ENCODE measurements around the gene LAMB2. TPM values are rescaled to one million over a fixed set of nuclear protein-coding genes. Genes with fewer than 3 reads are reported as not detected.
A peak's percentile ranks its signal among the peaks of the same experiment; 100 is the strongest.

The LAMB2 gene
- polyA plus RNA-seq, 4 donors: 362 to 429 (median 394) TPM

DNA sequence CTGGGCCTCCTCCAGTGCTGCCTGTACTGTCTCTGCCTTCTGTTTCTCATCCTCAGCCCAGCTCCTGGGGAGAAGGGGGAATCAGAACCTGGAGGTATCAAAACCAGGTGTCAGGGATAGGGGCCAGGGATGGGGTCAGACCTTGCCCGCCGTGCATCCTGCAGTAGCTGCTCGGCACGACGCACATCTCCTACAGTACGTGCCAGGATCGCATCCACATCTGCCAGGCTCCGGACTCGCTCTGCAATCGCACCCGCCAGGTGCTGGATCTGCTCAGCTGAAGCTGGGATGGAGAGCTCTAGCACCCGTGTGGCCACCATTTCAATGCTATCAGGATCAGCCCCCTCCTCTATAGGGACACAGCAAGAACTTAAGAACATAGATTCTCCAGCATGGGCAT lies 10.8 kb downstream of the LAMB2 start:
- DNase-seq (ENCODE audit: low read depth in 4 of 4, low spot score in 2 of 4): no peak

DNA sequence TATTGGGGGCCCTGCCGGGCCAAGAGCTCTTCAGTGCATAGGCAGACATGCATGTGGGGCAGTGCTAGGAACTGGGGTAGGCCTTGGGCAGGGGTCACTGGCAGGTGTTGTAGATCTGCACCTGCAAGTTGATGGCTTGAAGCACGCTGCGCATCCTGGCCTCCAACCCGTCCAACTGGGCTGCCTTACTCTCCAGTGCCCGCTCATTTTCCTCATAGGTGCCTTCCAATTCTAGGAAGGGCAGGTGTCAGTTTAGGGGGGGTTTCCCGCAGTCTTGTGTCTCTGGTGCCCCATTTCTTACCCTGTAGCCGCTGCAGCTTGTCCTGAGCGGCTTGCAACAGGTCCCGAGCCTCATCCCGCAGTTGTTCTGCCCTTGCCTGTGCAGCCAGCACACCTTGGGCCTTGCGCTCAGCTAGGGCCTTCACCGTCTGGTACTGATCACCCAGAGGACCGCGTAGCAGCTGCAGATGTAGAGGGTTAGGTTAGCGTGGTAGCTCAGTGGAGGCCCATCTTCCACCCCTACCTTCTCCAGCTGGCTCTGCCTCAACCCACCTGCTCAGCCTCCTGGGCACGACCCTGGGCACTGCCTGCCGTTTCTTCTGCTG lies 11.6 kb downstream of the LAMB2 start:
- DNase-seq (ENCODE audit: low read depth in 4 of 4, low spot score in 2 of 4): no peak

DNA sequence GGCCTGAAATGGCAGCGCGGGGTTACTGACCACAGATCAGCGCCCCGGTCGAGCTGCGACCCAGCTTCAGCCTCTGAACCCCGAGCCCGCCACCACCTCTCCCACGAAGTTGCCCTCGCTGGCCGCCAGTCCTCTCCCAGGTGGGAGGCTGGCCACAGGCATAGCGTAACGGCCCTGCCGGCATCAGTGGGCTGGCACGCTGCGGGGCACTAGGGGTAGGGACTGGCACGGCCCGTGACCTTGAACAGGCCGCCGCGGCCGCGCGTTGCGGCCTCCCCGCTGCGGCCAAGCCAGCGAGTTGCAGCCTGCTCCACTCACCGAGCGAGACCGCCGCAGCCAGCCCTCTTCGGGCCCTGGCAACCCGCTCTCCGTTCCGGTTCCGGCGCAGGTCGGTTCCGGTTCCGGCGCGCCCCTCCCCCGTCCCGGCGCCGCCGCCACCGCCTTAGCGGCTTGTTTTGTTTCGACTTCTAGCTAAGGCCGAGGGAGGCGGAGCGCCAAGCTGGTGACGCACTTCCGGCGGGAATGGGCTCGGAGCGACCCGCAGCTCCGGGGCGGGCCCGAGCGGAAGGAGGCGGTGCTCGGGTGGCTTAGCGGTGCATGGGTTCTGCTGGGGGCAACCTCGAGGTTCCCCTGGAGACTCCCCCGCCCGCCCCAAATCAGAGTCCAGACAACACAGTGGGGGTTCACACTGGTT lies 12.3 kb downstream of the LAMB2 start, which contains the start of gene USP19:
TSS of gene USP19 (minus strand) at position 386 of the 694 bp plus-strand sequence. CDS start 1,678 bp downstream, outside the sequence.
- peak; percentile 64 to 90 (median 80) for DNase-seq (ENCODE audit: low read depth in 4 of 4, low spot score in 2 of 4)

DNA sequence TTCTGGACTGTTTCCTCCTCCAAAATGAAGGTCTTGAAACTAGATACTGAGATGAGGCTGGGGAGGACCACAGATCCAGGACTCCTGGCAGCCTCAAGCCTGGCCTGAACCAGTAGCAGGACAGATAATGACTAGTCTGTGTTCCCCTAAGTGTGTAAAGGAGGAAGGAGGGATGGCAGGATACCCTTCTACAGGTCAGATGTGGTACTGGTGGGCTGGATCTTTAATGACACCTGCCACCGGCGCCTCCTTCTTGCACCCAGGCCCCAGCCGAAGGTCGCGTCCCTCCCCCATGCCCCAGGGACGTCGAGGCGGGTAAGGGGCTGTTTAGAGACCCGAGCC lies 12.8 kb downstream of the LAMB2 start:
- no peak for DNase-seq (ENCODE audit: low read depth in 4 of 4, low spot score in 2 of 4)

DNA sequence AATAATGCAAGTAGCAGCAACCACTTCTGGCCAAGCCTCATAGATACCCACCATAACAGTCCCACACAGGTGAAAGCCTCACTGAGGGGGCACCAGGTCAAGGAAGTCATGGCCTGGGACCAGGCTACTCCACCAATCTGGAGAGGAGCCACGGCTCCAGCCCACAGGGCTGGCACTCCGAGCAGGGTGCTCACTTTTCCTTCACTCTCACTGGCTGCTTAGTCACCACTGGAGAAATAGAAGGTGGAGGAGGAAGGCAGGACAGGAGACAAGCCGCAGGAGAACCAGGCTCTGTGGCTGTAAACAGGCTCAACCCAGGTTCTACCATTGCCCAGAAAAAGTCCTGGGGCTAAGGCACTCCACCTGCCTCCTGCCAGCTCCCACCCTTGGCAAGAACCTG lies 13.4 kb downstream of the LAMB2 start:
- DNase-seq (ENCODE audit: low read depth in 4 of 4, low spot score in 2 of 4): no peak

DNA sequence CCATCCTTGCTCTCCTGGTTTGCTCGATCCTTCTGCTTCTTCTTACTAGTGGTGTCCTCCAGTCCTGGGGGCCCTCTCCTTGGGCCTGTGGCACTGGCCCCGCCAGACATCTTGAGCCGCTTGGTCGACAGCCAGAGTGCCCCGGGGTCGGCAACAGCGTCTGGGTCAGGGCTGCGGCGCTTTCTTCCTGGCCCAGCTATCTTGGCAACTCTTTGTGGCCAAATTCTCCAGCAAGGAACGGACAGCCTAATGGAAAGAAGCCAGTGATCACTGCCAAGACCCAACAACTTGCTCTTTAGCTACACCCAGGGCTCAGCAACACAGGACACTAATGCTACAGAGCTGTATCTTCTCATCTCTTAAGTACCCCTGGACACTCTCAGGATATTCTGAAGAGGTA lies 13.8 kb downstream of the LAMB2 start:
- DNase-seq (ENCODE audit: low read depth in 4 of 4, low spot score in 2 of 4): no peak

DNA sequence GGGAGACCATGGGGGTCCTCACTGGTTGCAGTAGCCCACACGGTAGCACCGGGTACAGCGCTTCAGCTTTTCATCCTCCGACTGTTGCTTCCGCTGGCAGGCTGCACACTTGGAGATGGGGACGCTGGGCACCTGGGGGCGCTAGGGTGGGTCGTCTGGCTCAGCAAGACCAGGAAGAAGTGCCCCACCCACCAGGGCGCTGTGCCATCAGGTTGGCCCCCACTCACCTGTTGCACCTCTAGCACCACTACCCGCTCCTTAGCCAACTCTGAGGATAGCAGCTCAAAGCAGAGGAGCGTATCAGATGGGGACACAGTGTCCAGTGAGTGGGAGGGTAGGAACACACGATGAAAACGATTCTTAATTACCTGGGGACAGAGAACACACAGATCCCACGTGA lies 20.6 kb downstream of the LAMB2 start:
- no peak for DNase-seq (ENCODE audit: low read depth in 4 of 4, low spot score in 2 of 4)

DNA sequence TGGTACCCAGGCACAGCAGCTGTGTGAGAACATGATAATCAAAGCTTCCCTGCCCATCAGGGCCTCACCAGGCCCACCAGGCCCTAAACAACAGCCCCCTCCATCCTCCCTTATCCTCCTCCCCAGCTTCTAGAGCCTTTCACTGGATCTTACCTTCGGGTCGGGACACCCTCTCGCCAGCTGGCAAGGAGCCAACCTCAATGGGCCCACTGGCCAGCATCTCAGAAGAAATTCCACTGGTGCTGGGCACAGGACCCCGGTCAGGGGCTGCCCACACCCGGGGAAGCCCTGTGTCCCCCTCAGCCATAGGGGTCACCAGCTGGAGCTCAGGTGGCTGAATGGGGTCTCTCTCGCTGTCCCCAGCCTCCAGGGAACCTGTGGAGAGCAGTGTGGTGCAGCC lies 21.5 kb downstream of the LAMB2 start:
- no peak for DNase-seq (ENCODE audit: low read depth in 4 of 4, low spot score in 2 of 4)

DNA sequence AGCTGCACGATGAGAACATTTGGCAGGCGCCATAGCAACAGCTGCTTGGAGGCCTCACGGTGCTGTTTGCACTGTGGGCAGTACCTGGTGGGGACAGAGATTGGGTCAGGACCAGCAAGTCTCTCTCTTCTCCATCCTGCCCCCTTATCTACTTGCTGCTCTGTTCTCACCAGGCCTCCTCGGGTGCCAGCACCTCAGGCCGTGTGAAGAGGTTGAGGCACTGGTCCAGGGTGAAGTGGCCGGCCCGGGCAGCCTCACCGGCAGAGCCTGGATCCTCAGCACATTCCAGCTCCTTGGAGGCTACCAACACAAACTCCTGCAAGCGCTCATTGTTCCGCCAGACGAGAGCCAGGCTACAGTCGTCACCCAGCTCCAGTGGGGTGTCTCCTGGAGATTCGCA lies 22.1 kb downstream of the LAMB2 start:
- DNase-seq (ENCODE audit: low read depth in 4 of 4, low spot score in 2 of 4): no peak

DNA sequence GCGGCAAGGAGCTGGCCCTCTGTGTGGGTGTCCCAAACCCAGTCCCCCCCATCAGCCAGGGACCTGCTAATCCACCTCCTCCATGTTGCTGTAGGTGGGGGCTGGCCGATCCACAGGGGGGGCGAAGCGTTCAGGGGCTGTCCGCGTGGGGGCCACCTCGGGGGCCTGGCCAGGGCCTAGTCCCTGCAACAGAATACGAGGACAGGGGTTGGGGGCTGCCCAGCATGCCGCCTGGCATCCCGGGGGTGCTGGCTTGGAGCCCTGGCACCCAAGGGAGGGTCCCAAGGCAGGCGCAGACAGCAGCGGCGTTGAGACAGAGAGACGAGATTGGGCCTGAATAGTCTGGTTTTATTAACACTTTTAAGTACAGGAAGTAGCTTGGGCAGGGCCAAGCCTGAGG lies 24.5 kb downstream of the LAMB2 start:
- no peak for DNase-seq (ENCODE audit: low read depth in 4 of 4, low spot score in 2 of 4)

DNA sequence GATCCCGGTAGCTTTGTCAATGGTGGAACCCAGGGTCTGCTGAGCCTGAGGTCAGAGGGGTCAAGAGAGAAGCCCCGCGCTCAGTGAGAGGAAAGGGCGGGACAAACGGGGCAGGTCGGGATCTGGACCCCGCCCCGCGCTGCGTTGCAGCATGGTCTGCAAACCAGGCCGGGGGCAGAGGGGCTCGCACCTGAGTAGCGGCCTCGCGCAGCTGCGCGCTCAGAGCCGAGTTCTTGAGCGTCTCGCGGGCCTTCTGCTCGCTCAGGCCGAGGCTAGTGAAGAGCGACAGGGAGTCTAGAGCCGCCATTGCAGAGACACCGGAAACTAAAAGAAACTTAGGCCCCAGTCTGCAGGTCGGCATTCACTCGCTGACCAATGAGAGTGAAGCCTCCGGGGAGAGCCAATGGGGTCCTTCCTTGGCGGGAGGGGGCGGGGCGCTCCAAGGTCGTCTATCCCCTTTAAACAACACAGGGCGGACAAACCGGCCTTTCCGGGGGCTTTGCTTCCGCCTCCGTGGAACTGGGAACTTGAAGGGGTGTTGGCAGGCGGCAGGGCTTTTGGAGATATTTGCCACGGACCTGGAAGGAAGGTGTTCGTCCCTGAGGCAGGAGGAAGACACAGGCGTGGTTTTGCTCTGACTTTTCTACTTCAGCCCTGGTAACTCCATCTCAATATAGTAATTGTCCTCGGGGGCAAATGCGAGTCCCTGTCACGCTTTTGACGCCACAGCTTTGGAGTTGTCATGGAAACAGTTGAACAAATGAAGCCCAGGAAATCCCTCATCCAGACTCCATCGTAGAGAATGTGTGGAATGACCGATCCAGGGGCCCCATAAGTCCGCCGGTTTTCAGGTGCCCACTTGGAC lies 28.2 kb downstream of the LAMB2 start, which contains the start of gene QARS1:
TSS of gene QARS1 (minus strand) at position 331 of the 865 bp plus-strand sequence. CDS start at position 307, 24 bp downstream.
- DNase-seq (ENCODE audit: low read depth in 4 of 4, low spot score in 2 of 4): peak; percentile 77 to 92 (median 84)

DNA sequence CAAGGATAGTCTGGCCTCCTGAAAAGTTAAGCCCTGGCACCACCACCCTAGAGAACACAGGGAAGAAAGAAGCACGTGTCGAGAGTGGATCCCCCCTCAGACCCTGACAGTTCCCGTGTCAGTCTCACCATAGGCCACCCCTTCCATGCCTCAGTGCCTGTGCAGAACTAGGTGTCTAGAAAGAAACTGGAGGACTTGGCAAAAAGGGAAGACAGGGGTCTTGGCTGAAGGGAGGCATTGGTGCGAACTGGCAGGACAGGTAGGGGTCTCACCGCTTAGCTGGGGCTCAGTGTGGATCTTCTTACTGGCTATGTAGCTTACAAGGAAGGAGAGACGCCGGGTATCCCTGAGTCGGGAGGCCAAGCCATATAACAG lies 28.8 kb downstream of the LAMB2 start:
- no peak for DNase-seq (ENCODE audit: low read depth in 4 of 4, low spot score in 2 of 4)

DNA sequence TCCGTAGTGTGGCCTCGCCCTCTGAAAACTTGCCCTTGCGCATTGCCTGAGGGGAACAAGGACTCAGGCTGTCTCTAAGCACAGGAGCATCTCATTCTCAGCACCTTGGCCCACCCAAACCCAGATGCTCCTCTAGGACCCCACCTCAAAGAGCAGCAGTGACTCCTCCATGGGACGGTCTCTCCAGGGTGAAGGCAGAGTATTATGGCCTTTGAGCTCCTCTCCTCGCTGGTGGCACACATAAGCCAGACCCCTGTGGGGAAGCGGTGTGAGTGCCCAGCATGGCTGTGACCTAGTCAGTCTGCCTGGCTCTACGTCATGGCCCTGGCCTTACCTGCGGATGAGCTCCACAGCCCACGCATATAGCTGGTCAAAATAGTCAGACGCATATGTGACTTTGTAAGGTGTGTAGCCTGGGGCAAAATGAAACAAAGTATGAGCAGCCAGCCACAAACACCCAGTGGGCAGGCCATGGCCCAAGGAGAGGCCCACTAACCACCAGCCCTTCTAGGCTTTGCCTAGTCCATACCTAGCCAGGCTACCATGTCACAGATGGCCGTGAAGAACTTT lies 32.7 kb downstream of the LAMB2 start:
- DNase-seq (ENCODE audit: low read depth in 4 of 4, low spot score in 2 of 4): no peak

DNA sequence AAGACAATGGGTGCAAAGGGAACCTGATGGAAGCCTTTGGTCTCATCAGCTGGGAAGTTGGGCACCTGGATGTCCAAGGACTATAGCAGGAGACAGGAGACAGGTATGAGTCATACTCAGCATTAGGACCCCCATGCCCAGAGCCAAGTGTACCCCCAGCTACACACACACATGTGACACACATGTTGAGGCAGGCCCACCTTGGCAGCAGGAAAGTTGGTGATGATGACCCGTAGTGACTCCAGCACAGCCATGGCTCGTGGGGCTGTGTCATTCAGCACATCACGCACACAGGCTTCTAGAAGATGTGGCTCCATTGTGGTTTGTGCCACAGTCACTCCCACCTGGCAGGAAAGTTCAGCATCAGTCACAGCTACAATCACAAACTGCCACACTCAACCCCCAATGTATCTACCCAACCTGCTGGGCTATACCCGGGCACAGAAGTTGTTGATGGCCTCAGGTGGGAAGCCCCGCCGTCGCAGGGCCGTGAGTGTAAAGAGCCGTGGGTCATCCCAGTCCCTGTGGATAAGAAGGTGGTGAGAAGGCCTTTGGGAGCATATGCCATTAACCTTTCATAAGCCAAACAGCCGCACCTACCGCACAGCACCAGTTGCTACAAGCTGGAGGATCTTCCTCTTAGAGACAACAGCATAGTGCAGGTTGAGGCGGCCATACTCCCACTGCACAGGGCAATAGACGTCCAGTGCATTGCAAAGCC lies 33.8 kb downstream of the LAMB2 start:
- no peak for DNase-seq (ENCODE audit: low read depth in 4 of 4, low spot score in 2 of 4)

DNA sequence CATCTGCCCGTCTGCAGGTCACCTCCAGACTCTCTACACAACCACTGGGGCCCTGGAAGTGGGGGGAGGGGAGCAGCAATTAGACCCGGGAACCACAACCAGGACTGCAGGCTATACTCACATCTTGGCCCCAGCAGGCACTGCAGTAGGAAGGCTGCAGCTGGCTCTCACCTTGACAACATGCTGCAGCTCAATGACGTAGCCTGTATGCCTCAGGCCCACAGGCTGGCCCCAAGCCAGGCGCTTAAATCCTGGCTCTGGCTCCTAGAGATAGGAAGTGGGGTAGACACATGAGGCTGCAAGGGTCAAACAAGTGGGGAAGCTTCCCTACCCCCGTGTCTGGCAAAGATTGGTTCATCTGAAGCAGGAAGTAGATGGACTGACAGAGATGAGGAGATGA lies 34.4 kb downstream of the LAMB2 start:
- DNase-seq (ENCODE audit: low read depth in 4 of 4, low spot score in 2 of 4): no peak

DNA sequence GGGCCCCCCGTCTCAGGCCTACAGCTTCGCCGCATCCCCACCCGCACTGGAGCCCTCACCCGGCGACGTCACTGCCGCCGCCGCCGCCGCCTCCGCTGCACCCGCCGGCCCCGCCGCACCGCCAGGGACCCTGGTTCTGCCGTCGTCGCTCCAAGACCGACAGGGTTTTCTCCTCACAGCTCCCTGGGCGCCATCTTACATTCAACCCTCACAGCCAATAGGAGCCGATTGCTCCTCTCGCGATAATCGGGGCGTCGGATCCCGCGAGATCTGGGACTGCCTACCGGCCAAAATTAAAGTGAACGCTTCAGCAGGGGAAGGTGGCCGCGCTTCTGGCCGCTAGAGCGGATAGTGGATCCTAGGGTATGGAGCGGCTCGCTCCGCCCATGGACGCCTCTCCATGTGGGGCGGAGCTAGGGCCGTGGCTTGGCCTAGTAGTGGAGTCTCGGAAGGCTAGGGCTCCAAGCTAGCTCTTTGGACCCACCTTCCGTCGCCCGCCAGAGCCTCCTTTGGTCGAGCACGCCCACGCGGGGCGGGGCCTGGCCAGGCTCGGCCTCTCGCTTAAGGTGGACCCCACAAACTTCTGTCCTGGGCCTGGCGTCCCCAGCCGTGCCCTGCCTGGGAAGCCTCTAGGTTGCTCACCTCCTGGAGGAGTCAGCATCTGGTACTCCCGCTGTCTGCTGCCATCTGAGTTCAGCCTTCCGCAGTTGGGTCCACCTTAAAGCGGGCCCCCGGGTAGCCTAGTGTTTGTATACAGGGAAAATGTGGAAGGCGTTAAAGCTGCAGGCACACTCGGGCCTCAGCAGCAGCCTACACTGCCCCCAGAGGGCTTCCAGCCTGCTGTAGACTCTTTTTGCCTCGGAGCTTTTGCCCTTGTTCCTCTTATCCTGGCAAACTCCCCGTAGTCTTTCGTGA lies 38.7 kb downstream of the LAMB2 start, which contains the start of gene QRICH1:
TSS of gene QRICH1 (minus strand) at position 219 of the 915 bp plus-strand sequence. CDS start 17,054 bp downstream, outside the sequence.
- peak; percentile 93 to 98 (median 98) for DNase-seq (ENCODE audit: low read depth in 4 of 4, low spot score in 2 of 4)

DNA sequence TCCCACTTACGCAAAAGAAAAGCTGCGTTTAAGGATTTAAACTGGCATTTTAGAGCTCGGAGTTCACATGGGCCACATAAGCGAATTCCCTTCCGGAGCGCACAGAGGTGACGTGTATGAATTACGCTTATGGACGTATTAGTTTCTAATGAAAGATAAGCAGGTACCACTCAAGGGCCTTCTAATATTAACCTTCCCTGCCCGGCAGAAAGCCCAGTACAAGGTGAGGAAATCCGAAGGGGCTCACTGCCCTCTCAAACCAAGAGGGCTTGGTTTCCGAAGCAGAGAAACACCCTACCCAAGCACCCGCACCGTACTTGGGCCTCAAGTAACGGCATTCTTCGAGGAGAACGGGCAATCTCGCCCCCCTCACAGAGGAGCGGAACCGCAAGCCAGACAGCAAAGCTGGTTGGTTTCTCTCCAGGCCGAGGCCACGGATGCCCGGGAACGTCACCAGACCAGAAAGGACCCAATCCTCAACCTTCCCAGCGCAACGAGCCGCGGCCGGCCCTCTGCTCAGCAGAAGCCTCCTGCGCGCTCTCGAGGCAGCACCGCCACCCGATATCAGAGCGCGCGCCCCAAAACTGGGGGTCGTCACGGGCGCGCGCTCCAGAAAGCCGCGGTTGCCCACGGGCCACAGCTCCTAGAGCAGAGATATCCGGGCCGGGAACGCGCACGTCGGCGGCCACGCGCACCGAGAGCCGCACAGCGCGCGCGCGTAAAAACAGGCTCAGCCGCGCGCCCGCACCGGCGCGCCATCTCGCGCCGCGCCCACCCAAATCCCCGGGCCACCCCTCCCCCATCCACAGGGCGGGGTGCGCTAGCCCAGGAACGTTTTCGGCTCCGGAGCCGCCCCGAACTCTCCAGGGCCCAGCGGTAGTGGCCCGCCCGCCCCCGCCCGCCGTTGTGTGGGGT lies 39.7 kb downstream of the LAMB2 start:
- DNase-seq (ENCODE audit: low read depth in 4 of 4, low spot score in 2 of 4): peak; percentile 63 to 71 (median 66)

DNA sequence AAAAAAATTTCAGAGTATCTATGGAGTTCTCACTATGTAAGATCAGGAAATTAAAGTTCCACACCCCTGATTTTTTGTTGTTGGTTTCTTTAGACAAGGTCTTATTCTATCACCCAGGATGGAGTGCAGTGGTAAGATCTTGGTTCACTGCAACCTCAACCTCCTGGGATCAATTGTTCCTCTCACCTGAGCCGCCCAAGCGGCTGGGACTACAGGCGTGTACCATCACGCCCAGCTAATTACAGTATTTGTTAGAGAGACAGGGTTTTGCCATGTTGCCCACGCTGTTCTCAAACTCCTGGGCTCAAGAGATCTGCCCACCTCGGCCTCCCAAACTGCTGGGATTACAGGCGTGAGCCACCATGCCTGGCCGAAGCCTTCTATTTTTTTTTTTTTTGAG lies 51.4 kb downstream of the LAMB2 start:
- no peak for DNase-seq (ENCODE audit: low read depth in 4 of 4, low spot score in 2 of 4)

Measured in left renal cortex interstitium (tissue), 4 donors.